NB4 (cell line): ENCODE measurements around the gene BLVRB.
"Not testable (repeated sequence)": the region's sequence is repeated elsewhere in the genome, so short reads cannot be mapped to it uniquely, and the experiment has no call there.

ENCODE experiments used
- CTCF ChIP-seq: IDR thresholded peaks from one replicate; pipeline ENCODE4 v1.5.1; 2012; ENCODE audit warnings: low read depth, low read length
- POLR2A ChIP-seq: IDR thresholded peaks from 2 replicates; pipeline ENCODE4 v1.6.1; 2011; ENCODE audit warnings: mild to moderate bottlenecking; ENCODE audit not compliant: insufficient read length; ENCODE audit errors: extremely low read depth

GRCh38 chr19:40475878-40476644 is 10.5 kb upstream of the BLVRB start:
- not testable (repeated sequence) for TF ChIP-seq POLR2A, CTCF
